ENCODE measurements around the gene ZNF79.

Gene ZNF79

GRCh38 chr9:127423934-127424675 is at the start of gene ZNF79:
Gene ZNF79 (plus strand): TSS chr9:127424382. CDS start chr9:127424788, 406 bp downstream.
- peak; percentile 89 for DNase-seq

DNA sequence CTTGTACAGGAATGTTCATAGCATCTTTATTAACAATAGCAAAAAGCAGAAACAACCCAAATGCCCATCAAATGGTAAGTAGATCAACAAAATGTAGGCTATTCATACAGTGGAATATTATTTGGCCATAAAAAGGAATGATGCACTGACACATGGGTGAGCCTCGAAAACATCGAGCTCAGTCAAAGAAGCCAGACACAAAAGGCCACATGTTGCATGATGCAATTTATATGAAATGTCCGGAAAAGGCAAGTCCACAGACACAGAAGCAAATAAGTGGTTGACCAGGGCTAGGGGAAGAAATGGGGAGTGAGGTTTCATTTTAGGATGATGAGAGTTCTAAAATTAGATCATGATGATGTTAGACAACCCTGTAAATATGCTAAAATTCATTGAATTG is 43.7 kb upstream of the ZNF79 start:
- DNase-seq, result no peak

- no peak for DNase-seq
Measured at GRCh38 chr9:127382541-127382940, 41.6 kb upstream of the ZNF79 start.

DNA sequence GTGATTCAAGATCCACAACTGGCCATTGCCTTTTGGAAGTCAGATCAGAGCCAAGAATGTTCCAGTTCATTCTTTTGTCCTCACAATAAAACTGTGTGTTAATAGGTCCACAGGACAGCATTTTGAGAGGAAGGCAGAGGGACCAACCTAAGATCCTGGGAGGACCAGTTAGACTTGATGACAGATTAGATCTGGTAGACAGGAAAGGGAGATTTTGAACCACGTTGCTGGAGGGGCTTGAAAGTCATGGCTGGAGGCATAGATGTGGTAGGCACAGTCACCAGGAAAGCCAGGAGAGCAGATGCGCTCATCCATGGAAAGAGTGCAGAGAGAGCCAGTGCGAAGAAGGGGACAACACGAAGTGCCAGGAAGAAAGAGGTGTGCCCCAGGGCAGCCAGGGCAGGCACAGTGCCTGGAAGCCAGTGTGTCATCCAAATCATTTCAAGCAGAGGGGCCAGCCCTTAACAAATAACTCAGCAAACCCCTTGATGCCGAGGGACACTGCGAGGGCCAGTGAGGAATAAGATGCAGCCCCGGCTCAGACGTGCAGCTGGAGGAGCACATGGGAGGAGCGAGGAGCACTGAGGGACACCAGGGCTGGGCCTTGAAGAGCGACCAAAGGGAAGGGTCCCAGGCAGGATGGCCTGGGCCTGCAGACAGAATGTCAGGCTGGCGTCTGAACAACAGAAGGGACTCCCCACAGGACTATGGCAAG is 40.0 kb upstream of the ZNF79 start:
- no peak for DNase-seq

- DNase-seq, result no peak
Measured at GRCh38 chr9:127384901-127385300, 39.3 kb upstream of the ZNF79 start.

GRCh38 chr9:127386249-127386648 is 37.9 kb upstream of the ZNF79 start:
- no peak for DNase-seq

GRCh38 chr9:127386981-127387380 is 37.2 kb upstream of the ZNF79 start:
- no peak for DNase-seq

- peak; percentile 68 for DNase-seq
Measured at GRCh38 chr9:127388037-127388855, 35.9 kb upstream of the ZNF79 start.

DNA sequence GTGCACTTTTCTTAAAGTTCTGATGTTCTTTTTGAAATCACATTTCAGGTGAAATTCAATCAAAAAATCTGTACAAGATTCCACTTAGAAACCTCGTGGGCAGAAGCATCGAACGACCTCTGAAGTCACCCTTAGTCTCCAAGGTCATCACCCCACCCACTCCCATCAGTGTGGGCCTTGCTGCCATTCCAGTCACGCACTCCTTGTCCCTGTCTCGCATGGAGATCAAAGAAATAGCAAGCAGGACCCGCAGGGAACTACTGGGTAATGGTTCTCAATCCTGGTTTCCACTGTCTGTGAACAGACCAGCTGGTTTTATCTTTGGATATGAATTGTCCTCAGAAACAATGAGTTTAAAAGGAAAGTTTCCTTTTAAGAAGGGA is 35.3 kb upstream of the ZNF79 start:
- DNase-seq, result no peak

GRCh38 chr9:127389381-127390247 is 34.6 kb upstream of the ZNF79 start:
- no peak for DNase-seq

- DNase-seq, result no peak
Measured at GRCh38 chr9:127390248-127390545, 34.0 kb upstream of the ZNF79 start.

GRCh38 chr9:127390563-127390962 is 33.6 kb upstream of the ZNF79 start:
- no peak for DNase-seq

- no peak for DNase-seq
Measured at GRCh38 chr9:127392166-127392565, 32.0 kb upstream of the ZNF79 start.

DNA sequence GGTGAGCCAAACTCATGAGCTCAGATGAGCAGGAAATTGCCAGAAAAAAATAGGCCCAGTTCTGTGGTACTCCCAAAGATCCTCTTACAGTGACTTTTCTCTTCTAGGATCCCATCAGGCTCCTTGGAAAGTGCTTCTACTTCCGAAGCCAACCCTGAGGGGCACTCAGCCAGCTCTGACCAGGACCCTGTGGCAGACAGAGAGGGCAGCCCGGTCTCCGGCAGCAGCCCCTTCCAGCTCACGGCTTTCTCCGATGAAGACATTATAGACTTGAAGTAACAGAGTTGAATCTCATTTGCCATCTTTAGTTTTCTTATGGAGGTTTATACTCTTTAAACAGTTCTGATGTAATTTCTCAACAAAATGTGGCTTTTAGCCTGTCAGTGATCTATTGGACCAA is 31.2 kb upstream of the ZNF79 start:
- no peak for DNase-seq

DNA sequence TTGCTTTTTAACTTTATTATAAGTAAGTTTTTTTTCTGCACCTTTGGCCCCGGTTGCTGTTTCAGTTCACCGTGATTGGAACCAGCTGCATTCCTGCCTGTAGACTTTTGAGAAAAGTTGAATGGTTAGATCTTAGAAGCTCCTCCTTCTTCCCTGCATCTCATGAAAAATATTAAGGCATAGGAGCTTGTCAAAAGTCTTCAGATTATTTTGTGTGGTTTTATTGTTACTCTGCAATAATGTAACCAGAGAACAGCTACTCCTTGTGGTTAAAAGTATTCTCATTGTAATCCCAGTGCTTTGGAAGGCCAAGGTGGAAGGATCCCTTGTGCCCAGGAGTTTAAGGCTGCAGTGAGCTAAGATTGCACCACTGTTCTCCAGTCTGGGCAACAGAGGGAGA is 30.5 kb upstream of the ZNF79 start:
- DNase-seq, result no peak

GRCh38 chr9:127395497-127396252 is 28.5 kb upstream of the ZNF79 start:
- no peak for DNase-seq

GRCh38 chr9:127396253-127396807 is 27.9 kb upstream of the ZNF79 start:
- DNase-seq, result no peak

- DNase-seq, result peak; percentile 73
Measured at GRCh38 chr9:127396808-127397645, 27.2 kb upstream of the ZNF79 start, which contains the start of gene SLC2A8. Gene SLC2A8 (plus strand): TSS chr9:127397169. CDS start chr9:127397231, 62 bp downstream.

DNA sequence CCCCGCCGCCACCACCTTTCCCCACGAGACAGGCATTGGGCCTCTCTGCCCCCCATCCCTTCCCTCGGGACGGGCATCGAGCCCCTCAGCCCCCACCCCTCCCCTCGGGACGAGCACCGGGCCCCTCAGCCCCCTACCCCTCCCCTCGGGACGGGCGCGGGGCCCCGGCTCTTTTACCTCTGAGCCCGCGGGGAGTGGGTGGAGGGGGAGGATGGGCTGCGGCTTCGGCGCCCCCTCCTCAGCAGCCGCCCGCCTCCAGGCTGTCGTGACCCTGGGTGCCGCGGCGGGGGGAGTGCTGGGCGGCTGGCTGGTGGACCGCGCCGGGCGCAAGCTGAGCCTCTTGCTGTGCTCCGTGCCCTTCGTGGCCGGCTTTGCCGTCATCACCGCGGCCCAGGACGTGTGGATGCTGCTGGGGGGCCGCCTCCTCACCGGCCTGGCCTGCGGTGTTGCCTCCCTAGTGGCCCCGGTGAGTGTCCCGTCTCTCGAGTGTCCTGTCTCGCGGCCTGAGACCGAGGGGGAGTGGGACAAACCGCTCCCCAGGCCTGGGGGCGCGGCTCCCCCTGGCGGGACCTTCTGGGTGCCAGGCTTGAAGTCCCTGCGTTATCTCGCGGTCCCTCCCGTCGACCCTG is 26.4 kb upstream of the ZNF79 start:
- peak; percentile 16 for DNase-seq

GRCh38 chr9:127398275-127398647 is 25.9 kb upstream of the ZNF79 start:
- no peak for DNase-seq

Measured in stimulated activated CD4-positive, alpha-beta T cell treated with anti-CD3 and anti-CD28 coated beads, Interleukin-12 subunit alpha, Interleukin-12 subunit beta, amount 100 ng/mL, for 4 hours (primary cell).